NCI-H146 treated with DMSO at 0.1 percent for 48 hours (cell line): ENCODE data around the gene HOXA13.

ENCODE experiments used
- DNase-seq: peaks from one replicate; lab custom pipeline; 2025; ENCODE audit not compliant: unreplicated experiment; lab: John Stamatoyannopoulos, UW

Gene HOXA13

GRCh38 chr7:27208998-27209397 lies 9.1 kb upstream of the HOXA13 start:
- no peak for DNase-seq

DNA sequence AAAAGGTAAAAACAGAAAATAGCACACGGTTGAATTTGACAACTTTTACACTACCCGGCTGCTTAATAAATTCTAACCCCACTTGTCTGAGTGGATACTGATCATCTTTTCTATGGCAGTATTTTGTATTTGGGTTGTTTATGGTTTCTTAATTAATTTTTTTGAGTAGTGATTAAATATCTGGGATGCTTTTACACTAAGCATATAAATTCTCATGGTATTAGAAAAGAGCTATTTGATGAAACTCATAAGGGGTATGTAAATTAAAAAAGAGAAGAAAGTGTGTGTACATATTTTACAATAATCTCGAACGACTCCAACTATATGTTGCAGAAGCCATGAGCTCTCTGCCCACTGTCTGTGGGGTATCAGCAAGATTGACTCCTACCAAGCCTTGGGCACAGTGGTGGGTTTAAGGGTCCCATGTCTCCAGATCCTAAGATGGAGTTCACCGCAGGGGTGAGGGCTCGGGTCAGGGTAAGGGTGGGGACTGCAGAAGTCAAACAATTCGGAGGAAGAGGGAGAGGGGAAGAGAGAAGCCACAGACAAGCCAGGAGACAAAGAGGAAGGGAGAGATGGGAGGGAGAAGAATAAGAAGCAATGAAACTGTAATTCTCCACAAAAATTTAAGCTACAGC lies 7.6 kb upstream of the HOXA13 start:
- no peak for DNase-seq

GRCh38 chr7:27205325-27206280 lies 5.7 kb upstream of the HOXA13 start:
- DNase-seq, result no peak

DNA sequence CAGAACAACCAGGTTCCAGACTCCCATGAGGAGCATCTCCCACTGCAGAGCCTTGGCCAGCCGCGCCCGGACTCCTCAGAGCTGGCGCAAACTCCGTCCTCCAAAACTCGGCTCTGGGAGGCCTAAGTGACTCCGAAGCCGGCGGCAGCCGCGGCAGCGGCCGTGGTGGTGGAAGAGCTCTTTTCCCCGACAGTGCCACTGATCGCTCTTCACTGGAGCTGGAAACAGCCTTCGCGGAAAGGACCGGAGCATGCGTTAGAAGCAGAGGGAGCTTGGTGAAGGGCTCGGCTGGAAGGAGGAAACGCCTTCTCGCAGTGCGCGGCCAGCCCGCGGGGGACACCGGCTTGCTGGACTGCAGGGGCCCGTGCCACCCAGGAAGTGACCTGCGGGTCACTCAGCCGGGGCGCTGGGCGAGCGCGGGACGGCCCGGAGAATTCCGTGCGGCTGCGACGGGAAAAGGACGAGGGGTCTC lies 5.0 kb upstream of the HOXA13 start:
- DNase-seq, result no peak

DNA sequence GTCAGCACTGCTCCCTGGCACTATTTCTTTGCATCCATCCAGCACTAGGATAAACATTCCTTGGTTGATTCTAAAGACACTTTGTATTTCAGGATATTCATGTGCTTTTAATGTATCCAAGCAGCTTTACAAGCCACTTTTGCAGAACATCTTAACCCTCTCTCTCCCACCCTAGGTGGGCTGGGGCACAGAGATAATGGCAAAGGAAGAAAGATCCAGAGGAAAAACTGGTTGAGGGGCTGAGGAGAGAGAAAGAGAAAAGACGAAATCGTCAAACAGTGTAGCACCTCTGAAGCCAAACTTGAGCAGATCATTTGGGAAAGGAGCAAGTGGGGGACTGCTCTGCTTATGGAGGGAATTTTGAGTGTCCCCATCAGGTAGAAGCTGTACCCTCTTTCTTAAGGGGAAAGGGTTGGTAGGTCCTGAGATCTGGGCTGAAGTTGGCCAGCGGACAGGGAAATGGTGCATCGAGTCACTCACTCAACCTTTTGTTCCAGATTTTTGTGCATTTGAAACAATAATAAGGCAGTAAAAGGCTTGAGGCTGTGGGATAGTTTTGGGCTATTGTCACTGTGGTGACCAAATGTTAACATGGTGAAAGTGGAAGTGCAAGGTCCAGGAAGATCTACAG lies 4.2 kb upstream of the HOXA13 start:
- DNase-seq, result no peak

DNA sequence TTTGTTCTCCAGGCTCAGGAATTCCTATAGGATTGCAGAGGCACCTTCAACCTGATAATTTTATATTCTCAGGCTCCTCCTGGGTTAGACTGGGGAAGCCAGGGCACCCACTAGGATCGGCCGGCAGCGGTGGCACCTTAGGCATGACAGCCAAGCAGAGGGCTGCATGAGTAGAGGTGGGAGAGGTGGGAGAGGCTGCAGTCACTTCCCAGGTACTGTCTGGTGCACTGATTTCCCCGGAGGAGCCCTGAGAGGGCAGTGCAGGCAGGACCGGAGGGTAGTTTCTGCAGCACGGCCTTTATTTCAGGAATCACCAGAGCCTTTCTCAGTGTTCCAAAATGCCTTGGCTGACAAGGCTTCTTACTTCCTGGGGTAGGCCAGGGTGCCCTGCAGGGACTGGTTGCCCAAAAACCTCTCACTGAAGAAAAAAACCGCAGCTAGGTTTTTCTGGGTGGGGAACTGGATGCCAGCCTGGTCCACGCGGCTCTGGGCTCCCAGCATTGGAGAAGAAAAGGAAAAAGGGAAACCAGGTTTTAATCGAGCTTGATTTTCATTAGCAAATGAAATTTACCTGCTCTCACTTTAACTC lies 3.6 kb upstream of the HOXA13 start:
- DNase-seq, result no peak

DNA sequence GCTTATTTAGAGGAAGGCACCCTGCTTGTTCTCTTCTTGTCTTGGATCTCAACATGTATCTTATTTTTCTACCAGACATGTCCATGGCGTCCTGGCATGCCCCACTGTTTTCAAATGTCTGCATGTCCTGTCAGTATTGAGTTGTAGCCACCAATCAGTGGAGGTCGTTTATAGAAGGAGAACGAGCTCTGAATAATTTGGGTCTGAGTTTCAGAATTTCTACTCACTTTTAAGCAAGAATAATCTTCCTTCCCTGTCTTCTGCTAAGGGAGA lies 2.9 kb upstream of the HOXA13 start:
- no peak for DNase-seq

DNA sequence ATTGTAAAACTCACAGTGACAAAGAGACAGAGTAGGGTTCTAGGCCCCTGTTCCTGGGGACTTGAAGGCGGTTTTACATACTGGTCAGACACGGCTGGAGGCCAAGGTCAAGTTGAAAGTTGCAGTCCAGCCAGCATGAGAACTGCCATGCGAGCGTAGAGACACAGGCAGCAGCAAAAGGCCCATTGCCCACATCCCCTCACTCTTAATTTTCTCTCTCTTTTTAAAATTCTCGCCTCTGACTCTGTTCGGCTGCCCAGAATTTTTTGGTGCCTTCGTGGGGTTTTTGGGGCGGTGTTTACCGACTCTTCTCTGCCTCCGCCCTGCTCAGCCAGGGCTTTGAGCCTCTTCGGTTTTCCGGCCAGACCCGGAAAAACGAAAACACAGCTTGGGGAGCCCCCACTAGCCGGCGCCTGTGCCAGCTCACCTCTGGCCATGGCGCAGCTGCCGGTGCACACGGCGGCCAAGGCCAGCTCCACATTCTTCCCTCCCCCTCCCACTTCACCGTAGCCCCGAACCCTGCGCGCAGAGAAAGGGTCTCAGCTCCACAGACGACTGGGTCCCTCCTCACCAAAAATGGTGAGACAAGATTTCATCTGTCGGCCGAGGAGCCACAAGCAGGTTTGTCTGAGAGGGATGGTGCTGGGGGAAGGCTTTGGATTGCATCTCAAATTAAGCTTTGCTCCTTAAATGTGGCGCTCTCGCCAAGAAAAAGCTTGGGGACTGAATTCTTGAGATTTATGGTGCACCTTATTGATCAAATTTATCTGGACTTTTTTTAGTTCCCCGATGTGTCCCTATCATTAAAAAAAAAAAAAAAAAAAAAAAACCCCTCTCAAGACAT lies 2.3 kb upstream of the HOXA13 start:
- DNase-seq, result no peak

- no peak for DNase-seq
Measured at GRCh38 chr7:27201580-27202017, 1.7 kb upstream of the HOXA13 start.

DNA sequence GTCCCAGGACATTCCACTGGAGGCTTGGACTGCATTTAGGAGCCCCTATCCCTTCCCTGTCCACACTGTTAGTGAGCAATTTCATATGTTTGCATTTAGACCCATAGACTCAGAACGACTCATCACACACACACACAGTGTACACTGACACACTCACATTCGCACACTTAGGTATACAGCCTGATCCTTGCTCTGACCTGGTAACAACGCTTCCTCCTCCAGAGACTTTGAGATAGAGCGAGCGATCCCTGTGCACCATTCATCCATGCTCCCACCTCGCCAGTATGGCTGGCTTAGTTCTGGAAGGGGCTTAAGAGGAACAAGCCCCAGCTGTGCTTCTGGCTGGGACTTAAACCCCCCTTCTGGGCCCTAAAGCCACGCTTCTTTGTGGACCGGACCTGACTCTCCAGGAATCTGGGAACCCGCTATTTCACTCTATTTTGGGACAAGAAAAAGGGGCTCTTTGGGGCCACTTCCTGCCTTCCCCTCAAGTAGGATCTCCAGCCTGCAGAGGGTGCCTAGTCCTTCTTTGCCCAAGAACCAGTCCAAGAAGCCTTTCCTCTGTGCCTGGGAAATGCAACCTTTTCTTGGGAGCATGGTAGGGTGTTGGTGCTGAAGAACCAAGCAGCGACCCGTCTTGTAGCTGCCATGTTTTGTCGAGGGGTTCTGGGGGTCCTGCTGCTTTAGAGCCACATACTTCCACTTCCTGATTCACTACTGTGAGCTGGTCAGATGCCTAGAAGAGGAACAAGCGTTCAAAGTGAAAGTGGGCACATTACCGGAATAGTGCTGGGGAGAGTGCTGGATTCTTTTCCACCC lies 1.1 kb upstream of the HOXA13 start:
- no peak for DNase-seq

GRCh38 chr7:27198871-27199801 lies 755 bp downstream of the HOXA13 start:
- DNase-seq, result no peak

DNA sequence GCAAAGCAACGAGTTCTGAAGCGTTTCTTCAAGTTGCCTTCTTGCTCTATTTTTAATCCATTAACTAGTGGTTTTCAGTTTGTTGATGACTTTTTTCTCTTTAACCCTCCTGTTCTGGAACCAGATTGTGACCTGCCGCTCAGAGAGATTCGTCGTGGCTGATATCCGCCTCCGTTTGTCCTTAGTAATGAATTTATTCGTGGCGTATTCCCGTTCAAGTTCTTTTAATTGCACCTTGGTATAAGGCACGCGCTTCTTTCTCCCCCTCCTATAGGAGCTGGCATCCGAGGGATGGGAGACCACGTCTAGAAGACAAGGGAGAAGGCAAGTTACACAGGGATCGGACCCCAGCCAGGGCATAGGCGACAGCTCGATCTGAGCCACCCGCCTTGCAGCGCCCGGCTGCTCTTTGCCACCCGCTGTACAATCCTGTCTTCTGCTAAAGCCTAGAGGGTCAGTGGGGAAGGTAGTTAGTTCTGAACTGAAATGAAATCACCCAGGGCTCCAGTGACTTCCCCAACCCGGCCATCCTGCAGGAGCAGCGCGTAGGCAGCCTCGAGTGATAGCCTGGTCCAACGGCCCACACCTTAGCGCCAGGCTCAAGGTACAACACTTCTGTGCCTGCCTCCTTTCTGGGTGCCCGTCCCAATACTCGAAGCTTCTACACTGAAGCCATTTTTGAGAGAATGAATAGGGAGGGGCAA lies 1.6 kb downstream of the HOXA13 start:
- no peak for DNase-seq

DNA sequence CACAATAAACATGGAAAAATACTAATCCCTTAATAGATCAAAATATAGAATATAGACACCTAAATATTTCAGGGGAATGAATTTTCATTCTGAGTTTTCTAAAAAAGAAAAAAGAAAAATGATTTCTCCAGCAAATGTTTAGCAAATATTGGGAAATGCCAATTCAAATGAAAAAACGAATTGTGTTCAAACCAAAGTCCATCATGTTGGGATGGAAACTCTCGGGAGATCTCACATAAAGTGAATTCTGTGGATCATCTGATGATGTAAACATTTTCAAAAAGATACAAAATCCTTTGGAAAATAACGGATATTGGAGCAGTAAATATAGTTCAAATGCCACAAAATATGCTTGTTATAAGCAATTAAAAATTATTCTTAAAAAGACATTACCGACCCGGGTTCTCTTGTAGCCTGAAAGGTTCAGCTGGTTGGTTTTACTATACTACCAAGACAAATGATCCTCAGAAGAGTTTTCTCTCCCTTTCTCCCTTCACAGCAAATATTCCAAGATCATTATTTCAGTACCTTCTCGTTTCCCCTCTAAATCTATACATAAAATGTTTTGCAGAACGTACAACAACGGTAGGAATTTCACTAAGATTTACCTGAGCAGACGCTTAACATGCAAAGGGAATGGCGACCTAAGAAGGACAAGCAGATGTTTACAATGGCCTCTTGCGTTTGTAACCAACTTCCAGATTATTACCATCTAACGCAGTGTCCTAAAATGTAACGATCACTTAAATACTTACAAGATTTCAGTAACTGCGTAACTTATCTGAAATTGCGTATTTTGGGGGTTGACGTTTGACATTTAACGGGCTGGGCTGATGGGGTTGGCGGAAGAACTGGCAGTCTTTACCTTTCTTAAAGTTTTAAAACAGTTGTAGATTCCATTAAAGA lies 2.5 kb downstream of the HOXA13 start:
- DNase-seq, result no peak

GRCh38 chr7:27196287-27196767 lies 3.6 kb downstream of the HOXA13 start:
- DNase-seq, result peak; percentile 54

- no peak for DNase-seq
Measured at GRCh38 chr7:27194686-27195379, 5.1 kb downstream of the HOXA13 start.

DNA sequence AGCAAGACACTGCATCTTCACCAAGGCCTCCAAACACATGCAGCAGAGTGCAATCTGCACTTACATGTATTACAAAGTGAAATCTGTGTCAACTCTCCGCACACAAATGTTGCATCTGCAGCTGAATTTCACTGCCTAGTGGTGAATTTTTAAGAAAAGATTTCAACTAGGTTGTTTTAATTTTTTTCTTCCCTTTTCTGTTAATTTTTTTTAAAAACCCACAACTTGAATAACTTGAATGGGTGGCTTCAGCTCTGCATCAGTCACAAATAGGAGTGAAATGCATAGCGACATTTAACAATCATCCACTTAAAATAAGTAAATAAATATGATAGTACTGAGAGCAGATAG lies 5.9 kb downstream of the HOXA13 start:
- DNase-seq, result no peak
